Keratinocyte (primary cell): ENCODE results near the gene RPL38.

Experiments
- EZH2 ChIP-seq: IDR thresholded peaks from one replicate; pipeline ENCODE4 v1.6.1; 2012; ENCODE audit warnings: inconsistent platforms, mild to moderate bottlenecking, low read length, moderate library complexity
- TF ChIP-seq, protein P1 (sequence below), 3 experiments: IDR thresholded peaks in 1 of 3; conservative IDR thresholded peaks in 1 of 3; optimal IDR thresholded peaks in 1 of 3; 2 replicates in 2 of 3; 3 replicates in 1 of 3; pipeline versions ENCODE3 to v1.5.1; 2011; ENCODE audit warnings: low read length in 3 of 3, mild to moderate bottlenecking in 3 of 3, moderate library complexity in 2 of 3, control low read depth in 1 of 3, inconsistent platforms in 1 of 3; ENCODE audit not compliant: insufficient read depth in 2 of 3; ENCODE audit errors: extremely low read depth in 1 of 3

DNA sequence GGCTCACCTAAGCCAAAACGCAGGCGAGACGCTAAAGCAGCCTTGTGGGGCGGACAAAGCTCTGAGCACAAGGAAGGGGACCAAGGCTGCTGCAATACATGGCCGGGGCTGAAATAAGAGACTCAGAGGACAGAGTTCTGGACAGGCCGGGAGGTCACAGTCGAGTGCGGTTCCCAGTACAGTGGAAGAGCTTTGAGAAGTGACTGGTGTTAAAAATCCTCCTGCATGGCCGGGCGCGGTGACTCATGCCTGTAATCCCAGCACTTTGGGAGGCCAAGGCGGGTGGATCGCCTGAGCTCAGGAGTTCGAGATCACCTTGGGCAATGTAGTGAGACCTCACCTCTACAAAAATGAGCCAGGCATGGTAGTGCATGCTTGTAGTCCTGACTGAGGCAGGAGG, 20.4 kb downstream of the RPL38 start:
- TF ChIP-seq, protein P1, sequence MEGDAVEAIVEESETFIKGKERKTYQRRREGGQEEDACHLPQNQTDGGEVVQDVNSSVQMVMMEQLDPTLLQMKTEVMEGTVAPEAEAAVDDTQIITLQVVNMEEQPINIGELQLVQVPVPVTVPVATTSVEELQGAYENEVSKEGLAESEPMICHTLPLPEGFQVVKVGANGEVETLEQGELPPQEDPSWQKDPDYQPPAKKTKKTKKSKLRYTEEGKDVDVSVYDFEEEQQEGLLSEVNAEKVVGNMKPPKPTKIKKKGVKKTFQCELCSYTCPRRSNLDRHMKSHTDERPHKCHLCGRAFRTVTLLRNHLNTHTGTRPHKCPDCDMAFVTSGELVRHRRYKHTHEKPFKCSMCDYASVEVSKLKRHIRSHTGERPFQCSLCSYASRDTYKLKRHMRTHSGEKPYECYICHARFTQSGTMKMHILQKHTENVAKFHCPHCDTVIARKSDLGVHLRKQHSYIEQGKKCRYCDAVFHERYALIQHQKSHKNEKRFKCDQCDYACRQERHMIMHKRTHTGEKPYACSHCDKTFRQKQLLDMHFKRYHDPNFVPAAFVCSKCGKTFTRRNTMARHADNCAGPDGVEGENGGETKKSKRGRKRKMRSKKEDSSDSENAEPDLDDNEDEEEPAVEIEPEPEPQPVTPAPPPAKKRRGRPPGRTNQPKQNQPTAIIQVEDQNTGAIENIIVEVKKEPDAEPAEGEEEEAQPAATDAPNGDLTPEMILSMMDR (optimal IDR thresholded peaks at IDR 0.05 in 1 of 3, IDR thresholded peaks at IDR 0.05 in 1 of 3, conservative IDR thresholded peaks at IDR 0.05 in 1 of 3; ENCODE audit: extremely low read depth in 1 of 3, insufficient read depth in 2 of 3, low read length in 3 of 3) = no peak
- no peak for TF ChIP-seq EZH2
